ENCODE results near the gene WNT1. TPM values are rescaled to one million over a fixed set of nuclear protein-coding genes. Genes with fewer than 3 reads are reported as not detected.

The WNT1 gene
- total RNA-seq, 1 experiment from 2014 or later = not detected

- DNase-seq (ENCODE audit: low spot score) = no peak
- Histone ChIP-seq H3K27ac (ENCODE audit: low read depth, low read length, poor library complexity, severe bottlenecking) (no peak overlapping the region), H3K9me3 (ENCODE audit: low read depth, low read length, poor library complexity, severe bottlenecking) (no peaks in the 10 kb centered on the region), H3K36me3 (ENCODE audit: insufficient read depth, low read length, poor library complexity, severe bottlenecking) (no peaks in the 10 kb centered on the region), H3K27me3 (replicated peaks; ENCODE audit: insufficient read depth, low read depth, low read length, poor library complexity) (peaks cover 45% of the 10 kb centered on the region), H3K4me1 (ENCODE audit: insufficient read depth, low read length, poor library complexity, severe bottlenecking) (peaks cover 16% of the 10 kb centered on the region), H3K4me3 (ENCODE audit: low read depth, low read length, poor library complexity, severe bottlenecking) (no peak overlapping the region)
- ChIA-PET POLR2A (ENCODE audit: low non-redundant PET) (interaction anchor here (0.7 kb wide), 1 partner anchor 141 kb away, joined by 4 read pairs; no protein-coding TSS in a partner anchor), CTCF (interaction anchor here (0.6 to 1.2 kb wide), 3 partner anchors 19 to 1118 kb away, joined by 3 to 4 read pairs (median 4); no protein-coding TSS in a partner anchor)
- TF ChIP-seq CTCF (conservative IDR thresholded peaks at IDR 0.05; ENCODE audit: low read depth, low read length) (no peak), EZH2 (IDR thresholded peaks at IDR 0.05; ENCODE audit: borderline replicate concordance, low read depth, low read length, poor library complexity, severe bottlenecking) (no peak)
- BruUV-seq (replicated peaks) = no TSS peak
- intact Hi-C loops (cut with micrococcal nuclease; ENCODE audit: unreplicated experiment) = no loop called here
Observed at GRCh38 chr12:48969160-48969771, 8.9 kb upstream of the WNT1 start.

GRCh38 chr12:48969833-48970701 is 8.1 kb upstream of the WNT1 start:
- no peak for TF ChIP-seq CTCF (conservative IDR thresholded peaks at IDR 0.05; ENCODE audit: low read depth, low read length)
- Histone ChIP-seq H3K4me1 (ENCODE audit: insufficient read depth, low read length, poor library complexity, severe bottlenecking) (peaks cover 16% of the 10 kb centered on the region), H3K27ac (ENCODE audit: low read depth, low read length, poor library complexity, severe bottlenecking) (no peak overlapping the region), H3K27me3 (replicated peaks; ENCODE audit: insufficient read depth, low read depth, low read length, poor library complexity) (peaks cover 45% of the 10 kb centered on the region), H3K36me3 (ENCODE audit: insufficient read depth, low read length, poor library complexity, severe bottlenecking) (no peaks in the 10 kb centered on the region), H3K9me3 (ENCODE audit: low read depth, low read length, poor library complexity, severe bottlenecking) (no peaks in the 10 kb centered on the region), H3K4me3 (ENCODE audit: low read depth, low read length, poor library complexity, severe bottlenecking) (no peak overlapping the region)
- CTCF ChIA-PET = no interaction called here
- POLR2A ChIA-PET (ENCODE audit: low non-redundant PET) = no interaction called here
- intact Hi-C loops (cut with micrococcal nuclease; ENCODE audit: unreplicated experiment) = no loop called here
- no peak for DNase-seq (ENCODE audit: low spot score)
- no TSS peak for BruUV-seq (replicated peaks)

GRCh38 chr12:48970702-48971334 is 7.3 kb upstream of the WNT1 start:
- no peaks in the 10 kb centered on the region for H3K9me3 ChIP-seq (ENCODE audit: low read depth, low read length, poor library complexity, severe bottlenecking)
- intact Hi-C loops (cut with micrococcal nuclease; ENCODE audit: unreplicated experiment) = no loop called here
- no peak overlapping the region for H3K27ac ChIP-seq (ENCODE audit: low read depth, low read length, poor library complexity, severe bottlenecking)
- POLR2A ChIA-PET (ENCODE audit: low non-redundant PET) = no interaction called here
- CTCF ChIA-PET = interaction anchor here (0.7 kb wide), 2 partner anchors 90 to 218 kb away, joined by 7 to 11 read pairs; no protein-coding TSS in a partner anchor
- peak overlapping the region; percentile 46 for H3K4me3 ChIP-seq (ENCODE audit: low read depth, low read length, poor library complexity, severe bottlenecking)
- no peak for TF ChIP-seq CTCF (conservative IDR thresholded peaks at IDR 0.05; ENCODE audit: low read depth, low read length)
- TF ChIP-seq EZH2 (IDR thresholded peaks at IDR 0.05; ENCODE audit: borderline replicate concordance, low read depth, low read length, poor library complexity, severe bottlenecking) = no peak
- H3K27me3 ChIP-seq (replicated peaks; ENCODE audit: insufficient read depth, low read depth, low read length, poor library complexity) = peaks cover 45% of the 10 kb centered on the region
- BruUV-seq (replicated peaks) = no TSS peak
- H3K36me3 ChIP-seq (ENCODE audit: insufficient read depth, low read length, poor library complexity, severe bottlenecking) = no peaks in the 10 kb centered on the region
- no peak for DNase-seq (ENCODE audit: low spot score)
- H3K4me1 ChIP-seq (ENCODE audit: insufficient read depth, low read length, poor library complexity, severe bottlenecking) = peaks cover 16% of the 10 kb centered on the region

Data from A673 (cell line).